SK-N-SH treated with all-trans-retinoic acid at 6 μM for 48 hours (cell line): ENCODE data around the gene QSER1.

ENCODE experiments used
- ATAC-seq: fragments of 200-7000 bp; cut with Tn5 transposase; 3 replicates; pipeline ENCODE4 v1.9.1; 2020; ENCODE audit warnings: mild to moderate bottlenecking, moderate library complexity
- ARNTL ChIP-seq: fragments of 450-650 bp; formaldehyde crosslinking; IDR thresholded peaks from 2 replicates; pipeline ENCODE4 v1.5.0; 2020; ENCODE audit warnings: low read depth, mild to moderate bottlenecking, moderate library complexity, borderline replicate concordance
- BACH2 ChIP-seq: fragments of 250-450 bp; sonication (Bioruptor Pico); IDR thresholded peaks from 2 replicates; pipeline ENCODE4 v1.9.0; 2021; ENCODE audit warnings: mild to moderate bottlenecking, borderline replicate concordance
- CREB5 ChIP-seq: fragments of 250-450 bp; sonication (Bioruptor Pico); IDR thresholded peaks from 2 replicates; pipeline ENCODE4 v1.5.1; 2020; ENCODE audit warnings: low read depth, mild to moderate bottlenecking, moderate library complexity
- ESRRG ChIP-seq: fragments of 250-450 bp; sonication (Bioruptor Pico); IDR thresholded peaks from 2 replicates; pipeline ENCODE4 v1.6.1; 2021; ENCODE audit warnings: mild to moderate bottlenecking
- GLIS3 ChIP-seq: fragments of 250-450 bp; sonication (Bioruptor Pico); IDR thresholded peaks from 2 replicates; pipeline ENCODE4 v1.5.0; 2020; ENCODE audit warnings: mild to moderate bottlenecking, moderate library complexity
- ISL1 ChIP-seq: fragments of 250-450 bp; sonication (Bioruptor Pico); IDR thresholded peaks from 2 replicates; pipeline ENCODE4 v2.1.2; 2022; ENCODE audit warnings: mild to moderate bottlenecking, moderate library complexity
- OSR1 ChIP-seq: fragments of 250-450 bp; sonication (Bioruptor Pico); IDR thresholded peaks from 2 replicates; pipeline ENCODE4 v1.8.0; 2022; ENCODE audit warnings: moderate library complexity, mild to moderate bottlenecking, inconsistent platforms
- PPARA ChIP-seq: fragments of 250-450 bp; sonication (Bioruptor Pico); IDR thresholded peaks from 2 replicates; pipeline ENCODE4 v1.5.0; 2020; ENCODE audit warnings: mild to moderate bottlenecking, borderline replicate concordance
- RARB ChIP-seq: fragments of 250-450 bp; sonication (Bioruptor Pico); IDR thresholded peaks from 2 replicates; pipeline ENCODE4 v1.8.0; 2021; ENCODE audit warnings: mild to moderate bottlenecking, moderate library complexity
- TCF4 ChIP-seq: fragments of 250-450 bp; sonication (Bioruptor Pico); IDR thresholded peaks from 2 replicates; pipeline ENCODE4 v1.8.0; 2021; ENCODE audit warnings: mild to moderate bottlenecking, moderate library complexity, borderline replicate concordance
- TOX ChIP-seq: fragments of 250-450 bp; sonication (Bioruptor Pico); IDR thresholded peaks from 2 replicates; pipeline ENCODE4 v1.8.0; 2021; ENCODE audit warnings: mild to moderate bottlenecking, moderate library complexity, borderline replicate concordance
- ZC3H10 ChIP-seq: fragments of 250-450 bp; sonication (Bioruptor Pico); IDR thresholded peaks from 2 replicates; pipeline ENCODE4 v1.5.1; 2021; ENCODE audit warnings: mild to moderate bottlenecking, moderate library complexity
- ZFP30 ChIP-seq: fragments of 450-650 bp; formaldehyde crosslinking; IDR thresholded peaks from 2 replicates; pipeline ENCODE4 v1.5.0; 2022; ENCODE audit warnings: mild to moderate bottlenecking, moderate library complexity
- ZNF70 ChIP-seq: fragments of 450-650 bp; formaldehyde crosslinking; IDR thresholded peaks from 2 replicates; pipeline ENCODE4 v1.5.0; 2020; ENCODE audit warnings: mild to moderate bottlenecking, moderate library complexity
- ZNF8 ChIP-seq: fragments of 450-650 bp; formaldehyde crosslinking; IDR thresholded peaks from 2 replicates; pipeline ENCODE4 v1.5.0; 2020; ENCODE audit warnings: mild to moderate bottlenecking, moderate library complexity
- TF ChIP-seq, protein P1 (sequence below): fragments of 250-450 bp; sonication (Bioruptor Pico); IDR thresholded peaks from 2 replicates; pipeline ENCODE4 v1.5.0; 2020; ENCODE audit warnings: mild to moderate bottlenecking, moderate library complexity
- TF ChIP-seq, protein P2 (sequence below): fragments of 250-450 bp; sonication (Bioruptor Pico); IDR thresholded peaks from 2 replicates; pipeline ENCODE4 v1.8.0; 2021; ENCODE audit warnings: low read depth, mild to moderate bottlenecking, moderate library complexity, borderline replicate concordance
- TF ChIP-seq, protein P3 (sequence below): fragments of 250-450 bp; sonication (Bioruptor Pico); IDR thresholded peaks from 2 replicates; pipeline ENCODE4 v1.8.0; 2020; ENCODE audit warnings: mild to moderate bottlenecking, moderate library complexity, borderline replicate concordance

QSER1 gene

DNA sequence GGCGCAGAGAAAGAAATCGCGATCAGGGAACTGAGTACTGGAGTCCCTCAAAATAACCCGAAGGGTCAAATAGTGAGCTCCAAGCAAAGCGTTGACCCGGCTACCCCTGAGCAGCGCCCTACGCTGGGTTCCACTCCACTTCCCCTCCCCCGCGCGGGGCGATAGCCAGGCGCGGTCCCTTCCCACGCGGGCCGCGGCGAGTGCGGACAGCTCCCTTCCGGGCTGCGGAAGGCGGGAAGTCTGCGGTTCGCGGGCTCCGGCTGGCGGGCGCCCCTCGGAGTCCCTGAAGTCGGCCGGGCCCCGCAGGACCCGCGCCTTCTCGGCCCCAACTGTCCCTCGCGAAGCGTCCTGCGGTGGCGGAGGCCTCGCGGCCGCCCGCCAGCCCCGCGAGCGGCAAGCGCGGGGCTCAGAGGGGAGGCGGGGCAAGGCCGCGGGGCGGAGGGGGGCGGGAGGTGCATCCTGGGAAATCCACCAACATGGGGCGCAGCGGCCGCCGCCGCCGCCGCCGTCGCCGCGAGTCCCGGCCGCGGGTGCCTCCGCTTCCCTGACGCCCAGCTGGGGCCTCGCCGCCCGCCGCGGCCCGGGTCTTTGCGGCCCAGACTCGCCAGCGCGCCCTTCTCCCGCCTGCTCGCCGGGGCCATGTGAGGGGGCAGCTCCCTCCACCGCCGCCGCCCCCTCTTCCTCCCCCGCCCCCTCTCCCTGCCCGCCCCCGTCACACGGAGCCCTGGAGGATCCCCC lies at the start of gene QSER1:
QSER1 (plus strand) TSS at position 457 of the 738 bp plus-strand sequence. CDS start 315 bp downstream, outside the sequence.
- TF ChIP-seq RARB (CRISPR knock-in tag) = no peak
- TF ChIP-seq, protein P1, sequence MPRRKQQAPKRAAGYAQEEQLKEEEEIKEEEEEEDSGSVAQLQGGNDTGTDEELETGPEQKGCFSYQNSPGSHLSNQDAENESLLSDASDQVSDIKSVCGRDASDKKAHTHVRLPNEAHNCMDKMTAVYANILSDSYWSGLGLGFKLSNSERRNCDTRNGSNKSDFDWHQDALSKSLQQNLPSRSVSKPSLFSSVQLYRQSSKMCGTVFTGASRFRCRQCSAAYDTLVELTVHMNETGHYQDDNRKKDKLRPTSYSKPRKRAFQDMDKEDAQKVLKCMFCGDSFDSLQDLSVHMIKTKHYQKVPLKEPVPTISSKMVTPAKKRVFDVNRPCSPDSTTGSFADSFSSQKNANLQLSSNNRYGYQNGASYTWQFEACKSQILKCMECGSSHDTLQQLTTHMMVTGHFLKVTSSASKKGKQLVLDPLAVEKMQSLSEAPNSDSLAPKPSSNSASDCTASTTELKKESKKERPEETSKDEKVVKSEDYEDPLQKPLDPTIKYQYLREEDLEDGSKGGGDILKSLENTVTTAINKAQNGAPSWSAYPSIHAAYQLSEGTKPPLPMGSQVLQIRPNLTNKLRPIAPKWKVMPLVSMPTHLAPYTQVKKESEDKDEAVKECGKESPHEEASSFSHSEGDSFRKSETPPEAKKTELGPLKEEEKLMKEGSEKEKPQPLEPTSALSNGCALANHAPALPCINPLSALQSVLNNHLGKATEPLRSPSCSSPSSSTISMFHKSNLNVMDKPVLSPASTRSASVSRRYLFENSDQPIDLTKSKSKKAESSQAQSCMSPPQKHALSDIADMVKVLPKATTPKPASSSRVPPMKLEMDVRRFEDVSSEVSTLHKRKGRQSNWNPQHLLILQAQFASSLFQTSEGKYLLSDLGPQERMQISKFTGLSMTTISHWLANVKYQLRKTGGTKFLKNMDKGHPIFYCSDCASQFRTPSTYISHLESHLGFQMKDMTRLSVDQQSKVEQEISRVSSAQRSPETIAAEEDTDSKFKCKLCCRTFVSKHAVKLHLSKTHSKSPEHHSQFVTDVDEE (CRISPR knock-in tag) = 0 out of 2 replicates have a peak, but pooled peaks have one; percentile 19
- peak; percentile 67 for ATAC-seq

DNA sequence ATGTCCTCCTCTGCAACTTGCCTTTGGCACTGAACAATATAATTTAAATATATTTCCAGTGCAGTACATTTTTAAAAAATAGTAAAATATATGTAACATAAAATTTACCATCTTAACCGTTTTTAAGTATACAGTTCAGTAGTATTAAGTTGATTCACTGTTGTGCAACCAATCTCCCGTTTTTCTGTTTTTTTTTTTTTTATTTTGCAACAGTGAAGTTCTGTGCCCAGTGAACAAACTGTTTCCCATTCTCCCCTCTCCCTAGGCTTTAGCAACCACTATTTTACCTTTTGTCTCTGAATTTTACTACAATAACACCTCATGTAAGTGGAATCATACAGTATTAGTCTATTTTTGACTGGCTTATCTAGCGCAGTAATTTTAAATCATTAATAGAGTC lies 49.1 kb upstream of the QSER1 start:
- ATAC-seq = no peak
- no peak for TF ChIP-seq PPARA (CRISPR knock-in tag)
- TF ChIP-seq ZC3H10 = no peak
- no peak for TF ChIP-seq ZNF70 (CRISPR knock-in tag)
- no peak for TF ChIP-seq TCF4 (CRISPR knock-in tag)
- TF ChIP-seq CREB5 (CRISPR knock-in tag) = no peak
- TF ChIP-seq TOX (CRISPR knock-in tag) = no peak
- TF ChIP-seq, protein P1 (CRISPR knock-in tag) = no peak
- TF ChIP-seq ISL1 (CRISPR knock-in tag) = no peak
- no peak for TF ChIP-seq ARNTL (CRISPR knock-in tag)
- TF ChIP-seq, protein P2, sequence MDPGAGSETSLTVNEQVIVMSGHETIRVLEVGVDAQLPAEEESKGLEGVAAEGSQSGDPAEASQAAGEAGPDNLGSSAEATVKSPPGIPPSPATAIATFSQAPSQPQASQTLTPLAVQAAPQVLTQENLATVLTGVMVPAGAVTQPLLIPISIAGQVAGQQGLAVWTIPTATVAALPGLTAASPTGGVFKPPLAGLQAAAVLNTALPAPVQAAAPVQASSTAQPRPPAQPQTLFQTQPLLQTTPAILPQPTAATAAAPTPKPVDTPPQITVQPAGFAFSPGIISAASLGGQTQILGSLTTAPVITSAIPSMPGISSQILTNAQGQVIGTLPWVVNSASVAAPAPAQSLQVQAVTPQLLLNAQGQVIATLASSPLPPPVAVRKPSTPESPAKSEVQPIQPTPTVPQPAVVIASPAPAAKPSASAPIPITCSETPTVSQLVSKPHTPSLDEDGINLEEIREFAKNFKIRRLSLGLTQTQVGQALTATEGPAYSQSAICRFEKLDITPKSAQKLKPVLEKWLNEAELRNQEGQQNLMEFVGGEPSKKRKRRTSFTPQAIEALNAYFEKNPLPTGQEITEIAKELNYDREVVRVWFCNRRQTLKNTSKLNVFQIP (CRISPR knock-in tag) = no peak
- TF ChIP-seq, protein P3, sequence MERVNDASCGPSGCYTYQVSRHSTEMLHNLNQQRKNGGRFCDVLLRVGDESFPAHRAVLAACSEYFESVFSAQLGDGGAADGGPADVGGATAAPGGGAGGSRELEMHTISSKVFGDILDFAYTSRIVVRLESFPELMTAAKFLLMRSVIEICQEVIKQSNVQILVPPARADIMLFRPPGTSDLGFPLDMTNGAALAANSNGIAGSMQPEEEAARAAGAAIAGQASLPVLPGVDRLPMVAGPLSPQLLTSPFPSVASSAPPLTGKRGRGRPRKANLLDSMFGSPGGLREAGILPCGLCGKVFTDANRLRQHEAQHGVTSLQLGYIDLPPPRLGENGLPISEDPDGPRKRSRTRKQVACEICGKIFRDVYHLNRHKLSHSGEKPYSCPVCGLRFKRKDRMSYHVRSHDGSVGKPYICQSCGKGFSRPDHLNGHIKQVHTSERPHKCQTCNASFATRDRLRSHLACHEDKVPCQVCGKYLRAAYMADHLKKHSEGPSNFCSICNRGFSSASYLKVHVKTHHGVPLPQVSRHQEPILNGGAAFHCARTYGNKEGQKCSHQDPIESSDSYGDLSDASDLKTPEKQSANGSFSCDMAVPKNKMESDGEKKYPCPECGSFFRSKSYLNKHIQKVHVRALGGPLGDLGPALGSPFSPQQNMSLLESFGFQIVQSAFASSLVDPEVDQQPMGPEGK (CRISPR knock-in tag) = no peak
- no peak for TF ChIP-seq OSR1 (CRISPR knock-in tag)
- no peak for TF ChIP-seq ZNF8 (CRISPR knock-in tag)
- no peak for TF ChIP-seq ESRRG (CRISPR knock-in tag)
- no peak for TF ChIP-seq BACH2 (CRISPR knock-in tag)
- no peak for TF ChIP-seq ZFP30
- TF ChIP-seq GLIS3 = no peak
- TF ChIP-seq, all 23 proteins: peak for 0

GRCh38 chr11:32847511-32847910 lies 45.1 kb upstream of the QSER1 start:
- ATAC-seq = no peak
- TF ChIP-seq ZNF8 (CRISPR knock-in tag) = peak; percentile 78
- TF ChIP-seq, protein P2 (CRISPR knock-in tag) = no peak
